SK-N-SH (cell line): ENCODE results near the gene S100B. TPM values are rescaled to one million over a fixed set of nuclear protein-coding genes. Genes with fewer than 3 reads are reported as not detected.

ENCODE experiments used
- CTCF ChIA-PET: fragments of 300-600, 350-600 bp; formaldehyde crosslinking; extraction: SDS; loops from one replicate; lab custom pipeline; 2021; lab: Yijun Ruan, JAX
- POLR2A ChIA-PET: fragments of 350-600 bp; sonication (Branson Sonifier 250); formaldehyde crosslinking; extraction: SDS; loops from one replicate; lab custom pipeline; 2020; ENCODE audit warnings: antibody characterized with exemption, inconsistent platforms; lab: Yijun Ruan, JAX
- DNase-seq: peaks from one replicate; pipeline ENCODE4 v3.0.0; 2012
- H2AFZ ChIP-seq: fragments of 200-600 bp; sonication (generic); 2 replicates; pipeline ENCODE4 v1.8.1; 2016; ENCODE audit warnings: antibody characterized with exemption, mild to moderate bottlenecking, low read depth
- H3F3A ChIP-seq: fragments of 200-600 bp; sonication (generic); replicated peaks from 2 replicates; pipeline ENCODE3; 2016; ENCODE audit warnings: antibody characterized with exemption, mild to moderate bottlenecking; ENCODE audit not compliant: insufficient read depth
- H3K27ac ChIP-seq, 2 experiments: fragments of 200-500 bp in 1 of 2; fragments of 200-600 bp in 1 of 2; sonication (Bioruptor generic) in 1 of 2; sonication (generic), shearing (Covaris generic) in 1 of 2; 2 replicates each; pipeline versions ENCODE4 v1.5.1 to v1.6.1; 2014 to 2016; ENCODE audit warnings: low read depth in 2 of 2, inconsistent platforms in 1 of 2, low read length in 1 of 2, mild to moderate bottlenecking in 1 of 2, mixed read lengths in 1 of 2
- H3K27me3 ChIP-seq: fragments of 200-600 bp; sonication (generic), shearing (Covaris generic); 2 replicates; pipeline ENCODE4 v1.6.1; 2016; ENCODE audit warnings: mixed run types; ENCODE audit not compliant: insufficient read depth
- H3K36me3 ChIP-seq, 2 experiments: fragments of 200-500 bp in 1 of 2; fragments of 200-600 bp in 1 of 2; sonication (Bioruptor generic) in 1 of 2; sonication (generic) in 1 of 2; replicated peaks in 1 of 2; 2 replicates each; pipeline versions ENCODE3 to v1.5.1; 2014 to 2016; ENCODE audit warnings: low read length in 1 of 2, mild to moderate bottlenecking in 1 of 2; ENCODE audit not compliant: insufficient read depth in 2 of 2, control insufficient read depth in 1 of 2
- H3K4me1 ChIP-seq, 2 experiments: fragments of 200-500 bp in 1 of 2; fragments of 200-600 bp in 1 of 2; sonication (Bioruptor generic) in 1 of 2; sonication (generic), shearing (Covaris generic) in 1 of 2; 2 replicates each; pipeline versions ENCODE4 v1.5.1 to v1.6.1; 2014 to 2016; ENCODE audit warnings: low read depth in 1 of 2, low read length in 1 of 2, mixed run types in 1 of 2; ENCODE audit not compliant: insufficient read depth in 2 of 2, control insufficient read depth in 1 of 2
- H3K4me2 ChIP-seq: fragments of 200-600 bp; sonication (generic), shearing (Covaris generic); 2 replicates; pipeline ENCODE4 v1.6.1; 2017; ENCODE audit warnings: mixed run types
- H3K4me3 ChIP-seq, 2 experiments: fragments of 200-500 bp in 1 of 2; fragments of 200-600 bp in 1 of 2; sonication (Bioruptor generic) in 1 of 2; sonication (generic), shearing (Covaris generic) in 1 of 2; 2 replicates each; pipeline versions ENCODE4 v1.5.1 to v1.8.1; 2014 to 2016; ENCODE audit warnings: low read depth in 2 of 2, inconsistent platforms in 1 of 2, low read length in 1 of 2, mild to moderate bottlenecking in 1 of 2, mixed read lengths in 1 of 2, moderate library complexity in 1 of 2
- H3K79me2 ChIP-seq: fragments of 200-600 bp; sonication (generic); 2 replicates; pipeline ENCODE4 v1.8.1; 2017; ENCODE audit warnings: mild to moderate bottlenecking; ENCODE audit not compliant: insufficient read depth
- H3K9ac ChIP-seq: fragments of 200-600 bp; sonication (generic); 2 replicates; pipeline ENCODE4 v1.6.1; 2017; ENCODE audit warnings: mixed run types
- H3K9me2 ChIP-seq: fragments of 200-600 bp; sonication (generic); 2 replicates; pipeline ENCODE4 v1.6.1; 2017; ENCODE audit warnings: mixed run types
- H3K9me3 ChIP-seq: fragments of 200-600 bp; sonication (generic); 2 replicates; pipeline ENCODE4 v1.6.1; 2017; ENCODE audit warnings: mixed run types, mild to moderate bottlenecking, moderate library complexity
- H4K20me1 ChIP-seq: fragments of 200-600 bp; sonication (generic); 2 replicates; pipeline ENCODE4 v1.6.1; 2017; ENCODE audit warnings: mild to moderate bottlenecking, mixed run types; ENCODE audit not compliant: insufficient read depth
- FOXJ3 ChIP-seq: sonication (generic); formaldehyde crosslinking; IDR thresholded peaks from 2 replicates; pipeline ENCODE4 v1.5.1; 2020; ENCODE audit warnings: mild to moderate bottlenecking, missing genetic modification reagents
- IRF3 ChIP-seq: fragments of 150-350 bp; IDR thresholded peaks from 2 replicates; pipeline ENCODE4 v1.6.1; 2016; ENCODE audit warnings: mild to moderate bottlenecking, low read depth, low read length
- JUND ChIP-seq: IDR thresholded peaks from 2 replicates; pipeline ENCODE4 v1.4.0; 2012
- MAX ChIP-seq: IDR thresholded peaks from 2 replicates; pipeline ENCODE4 v1.4.0; 2012; ENCODE audit warnings: low read depth
- MXI1 ChIP-seq: IDR thresholded peaks from 2 replicates; pipeline ENCODE4 v1.6.1; 2012; ENCODE audit warnings: mild to moderate bottlenecking, low read depth, low read length, improper control_type of control experiment
- NRF1 ChIP-seq: IDR thresholded peaks from 2 replicates; pipeline ENCODE4 v1.6.1; 2012; ENCODE audit warnings: low read depth, mild to moderate bottlenecking, low read length
- PBX3 ChIP-seq: IDR thresholded peaks from 2 replicates; pipeline ENCODE4; 2012
- POLR2AphosphoS5 ChIP-seq: IDR thresholded peaks from 2 replicates; pipeline ENCODE4 v1.6.1; 2012; ENCODE audit warnings: low read depth, low read length
- RCOR1 ChIP-seq: fragments of 150-350 bp; IDR thresholded peaks from 2 replicates; pipeline ENCODE4 v1.6.1; 2017; ENCODE audit warnings: antibody characterized with exemption, low read length
- REST ChIP-seq: IDR thresholded peaks from 2 replicates; pipeline ENCODE4 v1.6.1; 2012; ENCODE audit warnings: mild to moderate bottlenecking, low read depth, low read length, moderate library complexity
- SIN3A ChIP-seq: IDR thresholded peaks from 2 replicates; pipeline ENCODE4 v1.6.1; 2012; ENCODE audit warnings: low read depth, mild to moderate bottlenecking, low read length, moderate library complexity, borderline replicate concordance
- TAF1 ChIP-seq: IDR thresholded peaks from 2 replicates; pipeline ENCODE4 v1.6.1; 2012; ENCODE audit warnings: low read depth, mild to moderate bottlenecking, low read length, moderate library complexity, borderline replicate concordance
- TCF12 ChIP-seq: IDR thresholded peaks from 2 replicates; pipeline ENCODE4 v1.4.0; 2012
- ZBTB33 ChIP-seq: IDR thresholded peaks from 2 replicates; pipeline ENCODE4 v1.4.0; 2012; ENCODE audit warnings: low read depth, borderline replicate concordance
- WGBS: methylation state at CpG from one replicate; pipeline ENCODE4 v1.1.6; 2017; ENCODE audit warnings: low lambda C conversion rate; 5-methylcytosine and 5-hydroxymethylcytosine counted together
- polyA plus RNA-seq, 3 experiments: library from polyadenylated mRNA; depleted of rRNA; stranded (reverse); fragments of >200 nt; gene quantifications; 2 replicates each; pipeline ENCODE4 v1.2.3, GENCODE V29; 2012

The S100B gene
- polyA plus RNA-seq, 1 of the 3 experiments (the other 2 are of a cell fraction), result 0.12 TPM

GRCh38 chr21:46636181-46636512, 31.3 kb upstream of the S100B start (continued):
- TF ChIP-seq ZBTB33 (no peak), REST (no peak)

- POLR2A ChIA-PET, result interaction anchor here (1.0 to 1.5 kb wide), 4 partner anchors 11 to 178 kb away, joined by 4 to 8 read pairs (median 4); no protein-coding TSS in a partner anchor
- WGBS, result 2% methylated on average over 24 of the region's 90 CpGs
- CTCF ChIA-PET, result interaction anchor here (1.0 kb wide), 1 partner anchor 26 kb away, joined by 3 read pairs; no protein-coding TSS in a partner anchor
Measured at GRCh38 chr21:46635324-46636180, 30.7 kb upstream of the S100B start, which contains the start of gene PRMT2. Gene PRMT2, plus strand, starts transcription at chr21:46635674. Its CDS starts 1,278 bp downstream, at chr21:46636952.

More at GRCh38 chr21:46635324-46636180, 30.7 kb upstream of the S100B start, which contains the start of gene PRMT2:
- no peaks in the 10 kb centered on the region for H3K9me3 ChIP-seq
- H3K4me3 ChIP-seq, result peak within 1 kb of the TSS; percentile 81 to 89
- H3K9ac ChIP-seq, result peak within 1 kb of the TSS; percentile 88
- peak within 1 kb of the TSS; percentile 90 to 96 for H3K27ac ChIP-seq
- peaks cover 18 to 26% of the 10 kb centered on the region in 2 experiments for H3K36me3 ChIP-seq
- peak within 1 kb of the TSS; percentile 97 for H2AFZ ChIP-seq
- TF ChIP-seq MXI1 (peak; percentile 85), ZBTB33 (no peak), FOXJ3 (no peak), SIN3A (0 out of 2 replicates have a peak, but pooled peaks have one; percentile 83), RCOR1 (0 out of 2 replicates have a peak, but pooled peaks have one; percentile 26), IRF3 (no peak), POLR2AphosphoS5 (peak; percentile 75), PBX3 (peak; percentile 3; the same call in 1 of the 2 replicates), MAX (peak; percentile 64), TAF1 (peak; percentile 80), TCF12 (no peak), JUND (no peak), NRF1 (peak; percentile 99)
- H3K27me3 ChIP-seq, result no peaks in the 10 kb centered on the region
- no peaks in the 10 kb centered on the region for H3K9me2 ChIP-seq
- peaks cover 50% of the 10 kb centered on the region for H3K79me2 ChIP-seq
- peaks cover 9 to 22% of the 10 kb centered on the region in 2 experiments; a peak in 2 of 4 replicates for H3K4me1 ChIP-seq
- H3K4me2 ChIP-seq, result peak within 1 kb of the TSS; percentile 88
- H3F3A ChIP-seq, result peaks cover 20% of the 10 kb centered on the region
- peak; percentile 100 for DNase-seq
- H4K20me1 ChIP-seq, result peaks cover 22% of the 10 kb centered on the region
